Duodenal mucosa (tissue), 2 donors: Measurements from ENCODE around the gene DYNC1H1.

Experiments
- H3K27ac ChIP-seq: one replicate; pipeline ENCODE4 v1.7.0; 2013; ENCODE audit warnings: low read depth, low read length
- H3K27me3 ChIP-seq, 2 donors: one replicate each; pipeline ENCODE4 v1.7.0; 2013; ENCODE audit warnings: low read length in 2 of 2, control low read depth in 1 of 2; ENCODE audit not compliant: insufficient read depth in 2 of 2, control insufficient read depth in 1 of 2
- H3K36me3 ChIP-seq, 2 donors: one replicate each; pipeline ENCODE4 v1.7.0; 2013; ENCODE audit warnings: low read length in 2 of 2, control low read depth in 1 of 2; ENCODE audit not compliant: insufficient read depth in 2 of 2, control insufficient read depth in 1 of 2
- H3K4me1 ChIP-seq, 2 donors: one replicate each; pipeline ENCODE4 v1.7.0; 2013; ENCODE audit warnings: low read length in 2 of 2, control low read depth in 1 of 2; ENCODE audit not compliant: insufficient read depth in 2 of 2, control insufficient read depth in 1 of 2
- H3K4me3 ChIP-seq, 2 donors: one replicate each; pipeline ENCODE4 v1.7.0; 2013; ENCODE audit warnings: low read length in 2 of 2, low read depth in 1 of 2
- H3K9ac ChIP-seq, 2 donors: one replicate each; pipeline ENCODE4 v1.7.0; 2013; ENCODE audit warnings: low read length in 2 of 2, low read depth in 1 of 2
- H3K9me3 ChIP-seq, 2 donors: one replicate each; pipeline ENCODE4 v1.7.0; 2013; ENCODE audit warnings: low read length in 2 of 2, control low read depth in 1 of 2; ENCODE audit not compliant: control insufficient read depth in 1 of 2

Gene DYNC1H1

DNA sequence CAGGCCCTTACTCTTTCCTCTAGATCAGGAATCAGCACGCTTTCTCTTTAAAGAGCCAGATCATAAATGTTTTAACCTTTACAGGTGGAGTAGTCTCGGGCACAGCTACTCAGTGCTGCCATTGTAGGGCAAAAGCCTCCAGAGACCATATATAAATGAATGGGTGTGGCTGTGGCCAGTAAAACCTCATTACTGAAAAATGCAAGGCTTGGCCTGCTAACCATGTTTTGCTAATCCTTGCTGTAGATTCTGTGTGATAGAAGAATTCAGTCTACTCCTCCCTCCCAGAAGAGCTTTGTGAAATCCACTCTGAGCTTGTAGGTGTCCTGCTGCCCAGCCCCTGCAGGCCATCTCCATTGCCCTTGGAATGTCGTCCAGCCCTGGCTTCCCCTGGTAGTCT is 64.4 kb downstream of the DYNC1H1 start:
- no peak overlapping the region for H3K9ac ChIP-seq
- no peaks in the 10 kb centered on the region for H3K27me3 ChIP-seq
- H3K4me3 ChIP-seq = no peak overlapping the region
- H3K36me3 ChIP-seq = peaks cover 55 to 91% of the 10 kb centered on the region in 2 donors
- no peaks in the 10 kb centered on the region for H3K4me1 ChIP-seq
- H3K27ac ChIP-seq = no peak overlapping the region
- H3K9me3 ChIP-seq = no peaks in the 10 kb centered on the region

DNA sequence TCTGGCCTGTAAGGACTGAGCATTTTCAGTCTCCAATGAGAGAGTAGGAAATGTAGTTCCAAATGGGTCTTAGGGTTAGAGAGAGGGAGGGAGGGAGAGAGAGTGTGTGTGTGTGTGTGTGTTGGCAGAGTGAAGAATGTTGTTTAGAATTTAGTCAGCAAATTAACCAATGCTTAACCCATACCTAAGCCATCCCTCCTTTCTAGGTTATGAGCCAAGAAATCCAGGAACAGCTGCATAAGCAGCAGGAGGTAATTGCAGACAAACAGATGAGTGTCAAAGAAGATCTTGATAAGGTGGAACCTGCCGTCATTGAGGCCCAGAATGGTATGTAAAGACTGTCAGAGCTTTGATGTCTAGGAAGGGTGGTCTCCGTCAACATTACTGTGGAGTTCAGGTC is 65.6 kb downstream of the DYNC1H1 start:
- no peak overlapping the region for H3K4me3 ChIP-seq
- H3K27me3 ChIP-seq = no peaks in the 10 kb centered on the region
- no peak overlapping the region for H3K9ac ChIP-seq
- H3K36me3 ChIP-seq = peaks cover 64 to 92% of the 10 kb centered on the region in 2 donors
- H3K9me3 ChIP-seq = no peaks in the 10 kb centered on the region
- no peaks in the 10 kb centered on the region for H3K4me1 ChIP-seq
- H3K27ac ChIP-seq = no peak overlapping the region

DNA sequence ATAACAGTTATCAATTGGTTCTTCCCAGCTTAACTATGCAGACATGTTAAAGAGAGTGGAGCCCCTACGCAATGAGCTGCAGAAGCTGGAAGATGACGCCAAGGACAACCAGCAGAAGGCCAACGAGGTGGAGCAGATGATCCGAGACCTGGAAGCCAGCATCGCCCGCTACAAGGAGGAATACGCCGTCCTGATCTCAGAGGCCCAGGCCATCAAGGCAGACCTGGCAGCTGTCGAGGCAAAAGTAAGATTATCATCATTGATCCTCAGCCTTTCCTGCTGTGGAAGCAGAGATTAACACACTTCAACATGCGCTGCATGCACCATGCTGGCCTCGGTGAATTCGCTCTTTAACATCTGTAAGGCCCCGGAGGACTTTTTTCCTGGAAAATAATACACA is 68.9 kb downstream of the DYNC1H1 start:
- no peaks in the 10 kb centered on the region for H3K27me3 ChIP-seq
- H3K4me3 ChIP-seq = no peak overlapping the region
- no peaks in the 10 kb centered on the region for H3K9me3 ChIP-seq
- H3K4me1 ChIP-seq = no peaks in the 10 kb centered on the region
- no peak overlapping the region for H3K27ac ChIP-seq
- no peak overlapping the region for H3K9ac ChIP-seq
- H3K36me3 ChIP-seq = peaks cover 66 to 95% of the 10 kb centered on the region in 2 donors

DNA sequence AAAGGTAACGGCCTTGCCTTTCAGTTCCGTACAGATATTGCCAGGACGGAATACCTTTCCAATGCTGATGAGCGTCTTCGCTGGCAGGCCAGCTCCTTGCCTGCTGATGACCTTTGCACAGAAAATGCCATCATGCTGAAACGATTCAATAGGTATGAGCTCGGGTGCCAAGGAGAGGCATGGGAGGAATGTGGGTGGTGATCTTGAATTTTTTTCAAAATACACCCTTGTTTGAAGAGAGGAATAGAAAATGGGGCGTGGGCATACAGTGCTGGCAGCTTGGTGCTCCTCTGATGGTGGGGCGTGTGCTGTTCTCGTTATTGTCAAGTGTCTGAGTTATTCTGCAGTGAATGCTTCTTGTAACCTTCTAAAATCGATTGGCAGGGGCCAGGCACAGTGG is 69.9 kb downstream of the DYNC1H1 start:
- Histone ChIP-seq H3K36me3 (peaks cover 67 to 95% of the 10 kb centered on the region in 2 donors), H3K9me3 (no peaks in the 10 kb centered on the region), H3K4me1 (no peaks in the 10 kb centered on the region), H3K27me3 (no peaks in the 10 kb centered on the region), H3K27ac (no peak overlapping the region), H3K9ac (no peak overlapping the region), H3K4me3 (no peak overlapping the region)

DNA sequence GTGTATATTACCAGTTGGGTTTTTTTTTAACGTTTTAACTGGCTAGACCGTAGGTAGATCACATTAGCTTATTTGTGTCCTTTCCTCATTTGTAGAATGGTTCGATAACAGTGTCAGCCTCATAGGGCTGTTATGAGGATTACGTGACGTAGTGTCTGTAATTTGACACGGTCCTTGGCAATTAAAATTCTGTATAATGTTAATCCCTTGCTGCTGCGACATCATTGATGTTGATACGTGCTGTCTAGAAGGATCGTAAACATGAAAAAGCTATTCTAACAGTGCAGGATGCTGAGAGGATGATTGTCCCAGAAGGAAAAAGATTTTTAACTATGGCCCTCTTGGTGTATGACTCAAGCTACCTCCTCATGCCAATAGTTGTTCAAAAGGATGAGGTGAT is 71.5 kb downstream of the DYNC1H1 start:
- no peak overlapping the region for H3K4me3 ChIP-seq
- H3K36me3 ChIP-seq = peaks cover 63 to 95% of the 10 kb centered on the region in 2 donors
- H3K9me3 ChIP-seq = no peaks in the 10 kb centered on the region
- H3K27me3 ChIP-seq = no peaks in the 10 kb centered on the region
- H3K4me1 ChIP-seq = no peaks in the 10 kb centered on the region
- H3K9ac ChIP-seq = no peak overlapping the region
- no peak overlapping the region for H3K27ac ChIP-seq

DNA sequence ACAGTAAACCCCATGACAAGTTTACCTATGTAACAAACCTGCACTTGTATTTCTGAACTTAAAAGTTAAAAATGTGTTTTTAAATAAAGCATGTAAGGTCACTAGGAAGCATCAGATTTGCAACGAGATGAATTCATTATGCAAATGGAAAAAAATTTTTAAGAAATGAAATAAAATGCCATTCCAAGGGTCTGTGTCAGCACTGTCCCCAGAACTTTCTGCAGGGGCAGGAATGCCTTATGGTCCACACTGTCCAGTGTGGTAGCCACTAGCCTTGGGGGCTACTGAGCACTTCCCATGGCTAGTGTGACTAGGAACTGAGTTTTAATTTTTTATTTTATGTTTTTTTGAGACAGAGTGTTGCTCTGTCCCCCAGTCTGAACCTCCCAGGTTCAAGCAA is 73.3 kb downstream of the DYNC1H1 start:
- no peaks in the 10 kb centered on the region for H3K4me1 ChIP-seq
- no peak overlapping the region for H3K4me3 ChIP-seq
- no peak overlapping the region for H3K27ac ChIP-seq
- H3K9me3 ChIP-seq = no peaks in the 10 kb centered on the region
- H3K36me3 ChIP-seq = peaks cover 75 to 96% of the 10 kb centered on the region in 2 donors
- no peaks in the 10 kb centered on the region for H3K27me3 ChIP-seq
- H3K9ac ChIP-seq = no peak overlapping the region

DNA sequence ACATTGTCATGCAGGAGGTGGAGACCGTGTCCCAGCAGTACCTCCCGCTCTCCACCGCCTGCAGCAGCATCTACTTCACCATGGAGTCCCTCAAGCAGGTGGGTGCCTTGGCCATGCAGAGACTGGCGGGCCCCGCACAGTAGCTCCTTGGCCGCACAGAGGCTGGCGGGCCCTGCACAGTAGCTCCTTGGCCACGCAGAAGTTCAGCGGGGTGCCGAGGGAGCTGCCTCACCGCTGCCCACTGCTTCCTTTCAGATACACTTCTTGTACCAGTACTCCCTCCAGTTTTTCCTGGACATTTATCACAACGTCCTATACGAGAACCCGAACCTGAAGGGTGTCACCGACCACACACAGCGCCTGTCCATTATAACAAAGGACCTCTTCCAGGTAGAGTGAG is 74.8 kb downstream of the DYNC1H1 start:
- Histone ChIP-seq H3K4me3 (no peak overlapping the region), H3K9ac (no peak overlapping the region), H3K9me3 (no peaks in the 10 kb centered on the region), H3K36me3 (peaks cover 71 to 95% of the 10 kb centered on the region in 2 donors), H3K4me1 (no peaks in the 10 kb centered on the region), H3K27me3 (no peaks in the 10 kb centered on the region), H3K27ac (no peak overlapping the region)

DNA sequence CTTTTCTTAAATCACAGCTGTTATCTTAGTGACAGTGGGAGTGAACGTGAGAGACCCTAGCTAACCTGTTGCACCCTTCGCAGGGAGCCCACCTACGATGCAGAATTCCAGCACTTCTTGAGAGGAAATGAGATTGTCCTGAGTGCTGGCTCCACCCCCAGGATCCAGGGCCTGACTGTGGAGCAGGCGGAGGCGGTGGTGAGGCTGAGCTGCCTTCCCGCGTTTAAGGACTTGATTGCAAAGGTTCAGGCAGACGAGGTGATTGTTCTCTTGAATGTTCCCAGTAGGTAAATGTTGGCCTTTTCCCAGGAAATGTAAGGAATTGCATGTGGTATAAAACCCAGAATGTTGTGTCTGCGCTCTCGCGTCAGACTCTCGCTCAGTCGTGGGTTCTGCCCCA is 75.8 kb downstream of the DYNC1H1 start:
- Histone ChIP-seq H3K4me3 (no peak overlapping the region), H3K36me3 (peaks cover 73 to 98% of the 10 kb centered on the region in 2 donors), H3K27me3 (no peaks in the 10 kb centered on the region), H3K27ac (no peak overlapping the region), H3K9me3 (no peaks in the 10 kb centered on the region), H3K4me1 (no peaks in the 10 kb centered on the region), H3K9ac (no peak overlapping the region)

DNA sequence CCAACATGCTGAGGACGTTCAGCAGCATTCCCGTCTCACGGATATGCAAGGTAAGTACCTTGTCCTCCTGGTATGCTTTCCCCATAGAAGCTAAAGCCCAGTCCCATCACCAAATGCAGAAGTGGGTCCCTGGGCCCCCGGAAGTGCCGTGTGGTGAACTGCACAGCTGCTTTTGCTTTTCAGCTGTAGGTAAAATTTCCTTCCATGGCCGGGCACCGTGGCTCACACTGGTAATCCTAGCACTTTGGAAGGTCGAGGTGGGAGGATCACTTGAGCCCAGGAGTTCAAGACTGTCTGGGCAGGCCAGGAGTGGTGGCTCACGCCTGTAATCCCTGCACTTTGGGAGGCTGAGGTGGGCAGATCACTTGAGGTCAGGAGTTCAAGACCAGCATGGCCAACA is 78.3 kb downstream of the DYNC1H1 start:
- Histone ChIP-seq H3K9ac (no peak overlapping the region), H3K27me3 (no peaks in the 10 kb centered on the region), H3K9me3 (no peaks in the 10 kb centered on the region), H3K36me3 (peaks cover 61 to 81% of the 10 kb centered on the region in 2 donors), H3K4me1 (no peaks in the 10 kb centered on the region), H3K27ac (no peak overlapping the region), H3K4me3 (no peak overlapping the region)

DNA sequence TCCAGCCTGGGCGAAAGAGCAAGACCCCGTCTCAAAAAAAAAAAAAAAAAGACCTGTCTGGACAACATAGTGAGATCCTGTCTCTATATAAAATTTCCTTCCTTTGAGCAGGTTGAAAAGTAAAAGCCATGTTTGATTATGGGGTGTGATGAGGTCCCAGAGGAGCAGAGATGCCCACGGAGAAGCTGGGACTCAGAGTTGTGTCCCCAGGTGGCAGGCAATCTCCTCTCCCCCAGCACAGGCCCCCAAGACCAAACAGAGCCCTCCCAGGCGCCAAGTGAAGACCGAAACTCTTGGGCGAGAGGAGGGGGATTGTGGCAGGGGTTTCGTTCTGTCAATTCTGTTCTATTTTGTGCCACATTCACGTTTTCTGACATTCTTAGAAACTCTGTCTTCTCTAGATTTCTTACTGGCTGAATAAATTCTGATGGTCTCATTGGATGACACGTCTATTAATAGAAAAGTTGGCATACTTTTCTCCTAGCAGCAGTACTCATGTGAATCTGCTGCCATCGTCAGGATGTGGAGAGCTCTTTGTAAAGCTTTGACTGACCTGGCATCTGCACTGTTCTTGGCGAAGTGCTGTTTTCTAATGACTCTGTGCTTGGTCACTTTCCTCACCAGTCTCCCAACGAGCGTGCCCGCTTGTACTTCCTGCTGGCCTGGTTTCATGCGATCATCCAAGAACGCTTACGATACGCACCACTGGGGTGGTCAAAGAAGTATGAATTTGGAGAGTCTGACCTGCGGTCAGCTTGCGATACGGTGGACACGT is 79.1 kb downstream of the DYNC1H1 start:
- peaks cover 64 to 81% of the 10 kb centered on the region in 2 donors for H3K36me3 ChIP-seq
- no peak overlapping the region for H3K4me3 ChIP-seq
- no peaks in the 10 kb centered on the region for H3K4me1 ChIP-seq
- H3K9ac ChIP-seq = no peak overlapping the region
- no peaks in the 10 kb centered on the region for H3K27me3 ChIP-seq
- H3K9me3 ChIP-seq = no peaks in the 10 kb centered on the region
- no peak overlapping the region for H3K27ac ChIP-seq
